ENCODE data around the gene STARD3.

The STARD3 gene

DNA sequence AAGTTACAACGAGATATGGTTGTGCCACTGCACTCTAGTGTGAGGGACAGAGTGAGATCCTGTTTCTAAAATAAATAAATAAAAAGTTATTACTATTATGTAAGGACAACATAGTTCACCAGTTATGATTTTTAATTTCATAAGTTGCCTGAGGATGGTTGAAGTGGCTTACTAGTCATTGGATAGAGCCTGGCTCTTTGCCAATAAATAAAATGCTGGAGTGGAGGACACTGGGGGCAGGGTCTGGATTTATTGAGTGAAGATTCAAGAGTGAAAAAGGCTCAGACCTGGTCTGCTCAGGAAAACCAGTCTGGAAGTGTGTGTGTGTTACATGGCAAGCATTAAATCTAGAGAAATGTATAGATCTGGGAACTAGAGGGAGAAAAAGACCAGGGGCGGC is 2.1 kb downstream of the STARD3 start:
- no peak for DNase-seq

DNA sequence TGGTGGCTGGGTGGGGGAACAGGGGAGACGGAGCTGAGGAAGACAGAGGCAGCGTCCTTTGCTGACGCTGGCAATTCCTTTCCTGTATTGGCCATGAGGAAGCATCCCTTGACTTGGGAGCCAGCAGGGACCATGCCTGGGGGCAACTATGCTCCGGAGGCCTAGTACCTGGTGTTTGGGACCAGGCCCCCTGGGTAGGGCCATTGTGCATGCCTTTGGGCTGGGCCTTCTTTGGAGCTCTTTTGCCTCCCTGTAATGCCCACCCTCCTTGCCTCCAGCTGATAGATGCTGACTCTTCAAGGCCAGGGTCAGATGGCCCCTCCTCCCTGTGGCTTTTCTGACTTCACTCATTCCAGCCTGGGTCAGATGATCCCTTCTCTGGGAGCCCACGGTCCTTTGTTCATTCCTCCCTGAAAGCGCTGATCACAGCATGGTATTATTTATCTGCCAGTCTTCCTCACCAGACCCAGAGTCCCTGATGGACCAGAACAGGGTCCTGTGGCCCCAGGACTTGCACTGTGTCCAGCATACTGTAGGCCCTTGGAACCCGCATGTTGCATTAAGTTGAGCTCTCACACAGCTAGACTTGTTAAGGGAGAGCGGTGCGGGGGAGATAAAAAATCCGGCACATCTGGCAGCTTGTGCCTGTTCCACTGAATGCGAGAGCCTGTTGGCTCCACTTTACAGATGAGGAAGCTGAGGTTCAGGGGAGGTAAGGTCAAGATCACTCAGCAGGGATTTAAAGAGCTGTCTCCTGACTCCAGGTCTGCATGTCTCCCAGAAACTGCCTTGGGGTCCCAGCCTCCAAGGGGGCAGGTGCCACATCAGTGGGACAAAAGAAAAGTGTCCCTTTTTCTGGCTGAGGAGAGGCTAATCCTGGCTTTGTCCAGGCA is 2.9 kb downstream of the STARD3 start:
- no peak for DNase-seq

DNA sequence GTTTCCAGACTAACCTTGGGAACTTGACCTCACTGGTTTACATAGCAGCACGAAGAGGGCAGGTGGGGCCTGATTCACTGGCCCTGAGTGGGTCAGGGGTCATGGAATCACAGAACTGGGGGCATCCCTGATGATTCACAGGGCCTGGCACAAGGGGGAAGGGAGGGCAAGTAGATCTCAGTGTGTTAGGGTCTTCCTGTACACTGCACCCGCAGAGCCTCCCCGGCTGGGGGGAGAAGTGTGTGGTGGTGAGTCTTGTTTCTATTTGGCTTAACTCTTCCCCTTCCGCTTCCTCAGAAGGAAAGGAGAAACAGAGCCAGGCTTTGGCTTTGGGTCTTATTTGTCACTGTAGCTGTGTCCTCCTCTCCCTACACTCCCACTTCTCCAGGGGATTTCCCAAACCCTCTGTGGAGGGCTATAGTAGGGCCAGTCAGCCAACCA is 3.7 kb downstream of the STARD3 start:
- DNase-seq = no peak

DNA sequence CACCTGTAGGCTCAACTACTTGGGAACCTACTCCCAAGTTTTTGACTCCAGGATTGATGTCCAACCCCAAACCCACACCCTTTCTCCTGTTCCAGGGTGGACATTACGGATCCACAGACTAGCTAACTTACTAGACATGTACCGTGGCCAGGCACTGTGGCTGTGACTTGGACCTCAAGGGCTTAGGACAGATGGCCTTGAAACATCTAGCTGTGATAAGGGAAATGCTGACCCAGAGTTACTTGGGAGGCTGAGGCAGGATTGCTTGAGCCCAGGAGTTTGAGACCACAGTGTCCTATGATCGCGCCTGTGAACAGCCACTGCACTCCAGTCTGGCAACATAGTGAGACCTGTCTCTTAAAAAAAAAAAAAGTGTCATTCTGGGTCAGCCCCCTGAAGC is 4.2 kb downstream of the STARD3 start:
- no peak for DNase-seq

DNA sequence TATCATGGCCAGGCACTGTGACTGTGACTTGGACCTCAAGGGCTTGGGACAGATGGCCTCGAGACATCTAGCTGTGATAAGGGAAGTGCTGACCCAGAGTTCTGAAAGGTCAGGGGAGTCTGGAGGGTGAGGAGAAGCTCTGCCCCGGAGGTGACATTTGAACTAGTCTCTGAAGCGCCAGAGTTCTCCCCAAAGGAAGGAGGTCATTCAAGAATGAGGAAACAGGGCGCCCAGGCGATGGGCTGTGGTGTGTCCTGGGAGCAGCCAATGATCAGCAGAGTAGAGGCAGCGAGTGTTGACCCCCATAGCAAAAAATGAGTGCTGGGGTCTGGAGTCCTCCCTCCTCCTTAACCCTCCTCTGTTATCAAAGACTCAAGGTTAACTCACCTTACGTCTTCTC is 4.9 kb downstream of the STARD3 start:
- no peak for DNase-seq

DNA sequence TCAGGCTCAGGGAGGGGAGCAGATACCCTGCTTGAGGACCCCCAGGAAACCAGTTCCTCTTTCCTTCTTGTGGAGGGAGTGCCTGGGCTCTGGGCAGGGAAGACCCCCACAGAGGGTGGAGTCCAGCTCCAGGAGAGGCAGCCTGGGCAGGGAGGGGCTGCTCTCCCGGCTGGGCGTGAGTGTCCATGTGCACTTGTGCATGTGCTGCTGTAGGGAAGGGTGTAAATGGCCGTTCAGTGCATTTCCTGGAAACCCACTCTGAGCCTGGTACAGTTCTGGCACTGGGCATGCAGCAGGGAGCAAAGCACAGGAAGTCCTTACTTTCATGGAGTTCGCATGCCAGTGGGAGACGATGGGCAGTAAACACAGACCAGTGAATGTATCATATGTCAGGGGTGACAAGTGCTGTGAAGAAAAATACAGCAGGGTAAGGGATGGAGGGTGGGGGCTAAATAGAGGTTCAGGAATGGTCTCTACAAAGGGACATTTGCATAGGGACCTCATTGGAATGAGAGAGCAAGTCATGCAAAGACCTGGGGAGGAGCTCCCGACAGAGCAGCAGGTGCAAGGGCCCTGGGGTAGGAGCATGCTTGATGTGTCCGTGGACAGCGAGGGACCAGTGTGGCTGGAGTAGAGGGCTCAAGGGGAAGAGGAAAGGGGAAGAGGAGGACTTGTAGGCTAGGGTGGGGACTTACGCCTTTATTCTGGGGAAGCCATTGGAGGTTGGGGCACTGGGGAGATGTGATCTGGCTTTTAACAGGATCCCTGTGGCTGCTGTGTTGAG is 5.5 kb downstream of the STARD3 start:
- no peak for DNase-seq

DNA sequence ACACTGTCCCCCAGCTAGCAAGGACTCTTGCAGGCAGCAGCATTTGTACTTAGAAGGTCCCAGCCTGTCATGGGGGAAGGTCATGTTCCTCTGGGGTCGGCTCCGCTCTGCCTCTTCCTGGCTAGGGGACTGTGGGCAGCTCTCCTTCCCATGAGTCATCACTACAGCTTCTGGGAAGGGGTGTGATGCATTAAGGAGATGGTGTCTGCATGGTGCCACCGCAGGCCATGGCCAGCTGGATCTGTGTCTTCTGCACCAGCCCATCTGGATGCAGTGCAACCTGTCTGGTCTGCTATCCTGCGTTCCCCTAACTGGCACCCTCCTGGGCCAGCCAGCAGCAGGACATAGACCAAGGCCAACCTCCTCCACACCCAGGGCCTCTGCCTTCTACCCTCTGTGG is 6.3 kb downstream of the STARD3 start:
- DNase-seq = no peak

DNA sequence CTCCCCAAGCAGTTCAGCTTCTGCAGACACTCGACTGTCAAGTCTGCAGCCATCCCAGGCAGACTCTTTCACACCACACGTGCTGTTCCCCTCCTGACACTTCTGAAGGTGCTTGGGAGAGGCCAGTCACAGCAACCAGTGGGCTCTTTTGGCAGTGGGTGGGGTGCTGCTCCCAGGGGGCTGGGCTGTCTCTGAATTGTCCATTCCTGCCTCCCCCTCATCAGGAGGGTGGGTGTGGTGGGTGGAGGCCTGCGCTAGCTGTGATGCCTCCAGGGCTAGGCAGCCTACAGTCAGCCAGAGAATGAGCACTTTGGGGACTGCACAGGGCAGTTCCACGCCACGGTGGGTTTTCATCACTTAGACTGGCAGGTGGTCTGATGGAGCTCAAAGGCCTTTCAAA is 10.3 kb downstream of the STARD3 start:
- DNase-seq = no peak

DNA sequence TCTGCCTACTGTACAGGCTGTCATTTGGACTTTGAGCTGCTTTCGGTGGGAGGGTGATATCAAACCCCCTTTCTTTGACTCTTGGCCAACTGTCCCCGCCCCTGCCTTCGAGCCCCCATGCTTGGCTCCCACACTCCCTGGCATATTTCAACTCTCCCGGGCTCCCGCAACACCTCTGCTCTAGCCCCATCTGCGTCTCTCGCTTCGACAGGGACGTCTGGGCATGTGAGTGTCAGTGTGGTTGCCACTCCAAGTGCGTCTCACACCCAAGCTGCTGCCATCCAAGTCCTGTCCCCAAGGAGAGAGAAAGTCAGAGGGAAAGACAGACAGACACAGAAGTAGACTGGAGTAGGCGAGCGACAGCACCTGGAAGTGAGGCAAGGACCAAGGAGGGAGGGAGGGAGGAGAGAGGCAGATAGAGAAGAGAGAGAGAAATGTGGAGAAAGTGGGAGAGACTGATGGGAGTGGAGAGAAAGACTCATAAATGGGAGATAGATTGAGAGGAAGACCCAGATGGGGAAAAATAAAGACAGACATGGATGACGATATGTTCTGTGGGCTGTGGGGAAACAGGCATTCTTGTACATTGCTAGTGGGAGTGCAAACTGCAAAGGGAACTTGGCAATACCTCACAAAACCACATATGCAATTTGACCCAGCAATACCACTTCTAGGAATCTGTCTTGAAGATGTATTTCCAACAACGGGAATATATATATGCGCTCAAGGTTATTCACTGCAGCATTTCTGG is 11.8 kb downstream of the STARD3 start:
- DNase-seq = no peak

DNA sequence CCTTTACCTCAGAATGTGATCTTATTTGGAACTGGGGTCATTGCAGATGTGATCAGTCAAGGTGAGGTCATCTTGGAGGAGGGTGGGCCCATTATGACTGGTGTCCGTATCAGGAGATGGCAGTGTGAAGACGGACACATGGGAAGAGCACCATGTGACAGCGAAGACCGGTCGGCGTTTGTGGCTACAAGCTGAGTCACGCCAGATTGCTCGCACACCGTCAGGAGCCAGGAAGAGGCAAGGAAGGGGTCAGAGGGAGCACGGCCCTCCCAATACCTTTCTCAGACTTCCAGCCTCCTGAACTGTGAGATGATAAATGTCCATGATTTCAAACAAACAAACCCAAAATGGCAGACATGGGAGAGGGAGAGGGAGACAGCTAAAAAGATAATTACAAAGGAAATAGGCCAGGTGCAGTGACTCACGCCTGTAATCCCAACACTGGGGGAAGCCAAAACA is 13.2 kb downstream of the STARD3 start:
- DNase-seq = no peak

DNA sequence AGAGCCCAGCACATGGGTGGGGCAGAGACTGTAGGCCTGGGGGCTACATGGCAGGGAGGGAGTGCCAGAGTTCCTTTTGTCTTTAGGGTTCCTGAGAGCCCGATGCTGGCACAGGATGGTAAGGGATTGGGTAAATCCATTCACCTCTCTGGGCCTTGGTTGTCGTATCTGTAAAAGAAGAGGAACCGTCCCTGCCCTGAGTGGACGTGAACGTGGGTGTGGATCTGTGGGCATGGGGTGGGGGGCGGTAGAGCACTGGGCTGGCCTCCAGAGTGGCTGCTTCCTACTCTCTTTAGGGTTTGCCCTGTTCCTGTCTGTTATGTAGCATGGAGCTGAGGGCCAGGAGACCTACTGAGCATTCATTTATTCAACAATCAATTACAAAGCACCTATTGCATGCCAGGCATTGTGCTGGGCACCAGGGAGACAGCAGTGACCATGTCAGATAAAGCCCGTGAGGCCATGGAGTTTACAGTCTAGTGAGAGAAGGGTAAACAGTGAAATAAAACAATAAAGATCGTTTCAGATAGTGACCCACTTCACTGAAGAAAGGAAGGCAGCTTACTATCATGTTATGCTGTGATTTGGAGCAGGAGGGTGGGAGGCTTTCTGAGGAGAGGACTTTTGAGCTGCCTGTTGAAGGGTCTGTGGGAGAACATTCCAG is 15.1 kb downstream of the STARD3 start:
- DNase-seq = no peak

DNA sequence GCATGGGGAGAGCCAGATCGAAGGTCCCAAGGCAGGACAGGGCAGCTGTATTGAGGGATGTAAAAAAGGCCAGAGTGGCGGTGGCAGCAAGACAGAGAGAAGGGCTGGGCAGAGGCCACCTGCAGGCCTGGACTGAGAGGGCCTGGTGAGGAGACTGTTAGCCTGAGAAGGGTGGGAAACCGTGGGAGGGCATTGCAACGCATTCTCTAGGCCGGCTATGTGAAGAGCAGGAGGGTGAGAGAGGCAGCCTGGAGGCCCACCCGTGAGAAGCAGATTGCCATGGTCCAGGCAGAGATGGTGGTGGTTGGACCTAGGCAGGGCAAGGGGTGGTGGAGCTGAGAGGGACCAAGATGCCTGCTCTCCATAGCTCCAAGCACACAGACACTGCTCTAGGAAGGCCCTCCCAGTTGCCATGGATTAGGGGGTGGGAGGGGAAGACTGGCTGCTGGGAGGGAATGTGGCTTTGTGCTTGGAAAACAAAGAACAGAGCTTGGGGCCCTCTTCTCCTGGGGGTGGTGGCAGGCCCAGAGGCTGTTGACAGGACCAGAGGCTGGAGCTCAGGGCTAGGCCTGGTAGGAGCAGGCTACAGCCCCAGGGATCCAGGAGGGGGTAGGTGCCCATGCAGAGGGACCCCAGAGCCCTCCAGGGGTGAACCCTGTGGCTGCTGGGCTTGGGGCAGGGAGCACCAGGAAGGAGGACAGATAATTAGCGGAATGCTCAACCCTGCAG is 15.8 kb downstream of the STARD3 start:
- no peak for DNase-seq

DNA sequence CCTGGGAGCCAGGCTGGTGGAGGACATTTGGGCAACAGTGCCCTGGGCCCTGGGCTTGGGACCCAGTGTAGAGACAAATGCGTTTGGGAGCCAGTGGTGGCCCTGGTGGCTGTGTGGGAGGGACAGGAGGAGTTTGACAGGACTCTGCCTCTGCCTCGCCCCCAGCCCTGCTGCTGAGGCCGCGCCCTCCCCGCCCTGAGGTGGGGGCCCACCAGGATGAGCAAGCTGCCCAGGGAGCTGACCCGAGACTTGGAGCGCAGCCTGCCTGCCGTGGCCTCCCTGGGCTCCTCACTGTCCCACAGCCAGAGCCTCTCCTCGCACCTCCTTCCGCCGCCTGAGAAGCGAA is 16.3 kb downstream of the STARD3 start:
- no peak for DNase-seq

DNA sequence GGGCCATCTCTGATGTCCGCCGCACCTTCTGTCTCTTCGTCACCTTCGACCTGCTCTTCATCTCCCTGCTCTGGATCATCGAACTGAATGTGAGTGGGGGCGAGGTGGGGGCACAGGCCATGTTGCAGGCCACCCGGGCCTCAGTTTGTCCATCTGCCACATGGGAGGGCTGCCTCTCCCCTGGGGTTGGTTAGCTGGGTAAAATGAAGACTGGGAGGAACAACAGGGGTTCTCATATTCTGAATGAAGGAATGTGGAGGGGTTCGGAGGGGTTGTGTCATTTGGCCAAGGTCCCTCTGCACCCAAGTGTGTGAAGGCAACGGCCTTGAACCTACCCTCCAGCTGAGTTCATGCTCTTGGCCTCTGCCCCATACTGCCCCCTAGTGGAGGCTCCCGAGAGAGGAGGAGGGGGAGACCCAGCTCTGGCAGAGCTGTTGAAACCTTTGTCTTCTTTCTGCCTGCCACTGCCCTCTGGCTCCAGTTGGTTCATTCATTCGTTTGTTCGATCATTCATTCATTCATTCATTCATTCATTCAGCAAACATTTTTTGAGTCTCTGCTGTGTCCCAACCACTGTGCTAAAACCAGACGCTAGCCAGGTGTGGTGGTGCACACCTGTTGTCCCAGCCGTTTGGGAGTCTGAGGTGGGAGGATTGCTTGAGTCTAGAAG is 16.9 kb downstream of the STARD3 start:
- peak; percentile 76 to 79 for DNase-seq

DNA sequence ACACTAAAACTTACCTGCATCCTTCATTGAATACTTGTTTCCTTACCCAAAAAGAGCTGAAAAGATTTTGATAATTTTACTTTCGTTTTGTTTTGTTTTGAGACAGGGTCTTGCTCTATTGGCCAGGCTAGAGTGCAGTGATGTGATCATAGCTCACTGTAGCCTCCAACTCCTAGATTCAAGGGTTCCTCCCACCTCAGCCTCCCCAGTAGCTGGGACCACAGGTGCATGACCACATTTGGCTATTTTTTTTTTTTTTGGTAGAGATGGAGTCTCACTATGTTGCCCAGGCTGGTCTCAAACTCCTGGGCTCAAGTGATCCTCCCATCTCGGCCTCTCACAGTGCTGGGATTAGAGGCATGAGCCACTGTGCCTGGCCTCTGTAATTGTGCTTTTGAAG is 18.2 kb downstream of the STARD3 start:
- no peak for DNase-seq

DNA sequence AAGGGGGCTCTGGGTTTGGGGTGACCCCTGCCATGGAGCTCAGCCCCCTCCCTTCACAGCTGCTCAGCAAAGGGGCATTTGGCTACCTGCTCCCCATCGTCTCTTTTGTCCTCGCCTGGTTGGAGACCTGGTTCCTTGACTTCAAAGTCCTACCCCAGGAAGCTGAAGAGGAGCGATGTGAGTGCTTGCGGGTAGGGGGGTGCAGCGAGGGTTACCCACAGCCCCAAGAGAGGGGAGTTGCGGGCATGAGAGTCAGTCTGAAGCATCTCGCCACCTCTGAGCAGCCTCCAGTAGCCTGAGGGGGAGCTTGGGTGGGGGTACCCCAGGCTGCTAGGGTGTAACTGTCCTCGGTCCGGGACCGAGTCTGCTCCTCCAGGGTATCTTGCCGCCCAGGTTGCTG is 21.4 kb downstream of the STARD3 start:
- DNase-seq = no peak

DNA sequence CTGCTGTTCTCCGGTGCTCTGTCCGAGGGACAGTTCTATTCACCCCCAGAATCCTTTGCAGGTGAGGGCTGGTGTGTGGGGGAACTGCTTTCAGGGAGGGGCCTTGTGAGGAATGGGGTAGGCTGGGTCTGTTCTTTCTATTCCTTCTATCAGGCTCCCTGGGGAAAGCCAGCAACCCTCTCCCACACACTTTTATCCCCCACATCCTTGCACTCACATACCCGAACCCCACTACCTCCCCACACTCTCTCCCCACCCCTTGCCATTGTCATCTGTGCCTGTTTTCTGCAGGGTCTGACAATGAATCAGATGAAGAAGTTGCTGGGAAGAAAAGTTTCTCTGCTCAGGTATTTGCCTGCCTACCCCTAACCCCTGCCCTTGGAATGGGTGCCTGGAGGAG is 21.8 kb downstream of the STARD3 start:
- DNase-seq = no peak

DNA sequence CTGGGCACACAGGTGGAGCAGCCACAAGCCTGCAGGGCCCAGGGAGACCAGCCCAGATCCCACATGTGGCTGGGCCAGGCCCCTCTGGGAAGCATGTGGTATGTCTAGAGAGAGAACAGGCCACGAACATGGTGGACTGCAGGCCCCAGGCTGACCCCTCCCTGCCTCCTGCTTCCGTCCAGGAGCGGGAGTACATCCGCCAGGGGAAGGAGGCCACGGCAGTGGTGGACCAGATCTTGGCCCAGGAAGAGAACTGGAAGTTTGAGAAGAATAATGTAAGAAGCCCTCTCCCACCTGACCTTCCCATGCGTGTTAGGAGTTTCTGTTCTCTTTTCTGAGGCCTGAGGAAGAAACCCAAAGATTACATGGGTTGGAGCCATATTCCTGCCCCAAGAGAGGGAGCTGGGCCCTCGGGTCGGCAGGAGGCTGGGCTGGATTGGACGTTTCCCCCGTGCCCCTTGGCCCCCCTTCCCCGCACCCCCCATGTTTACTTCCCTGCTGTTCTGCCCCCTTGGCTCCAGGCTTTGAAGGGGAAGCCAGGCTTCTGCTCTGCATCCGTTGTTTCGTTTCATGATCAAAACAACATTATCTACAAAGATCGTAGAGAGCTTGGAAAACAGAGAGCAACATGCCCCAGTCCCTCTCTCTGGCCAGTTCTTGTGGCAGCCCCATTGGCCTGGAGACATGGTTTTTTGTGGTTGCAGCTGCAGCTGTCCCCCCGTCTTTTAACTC is 22.5 kb downstream of the STARD3 start:
- DNase-seq = no peak

DNA sequence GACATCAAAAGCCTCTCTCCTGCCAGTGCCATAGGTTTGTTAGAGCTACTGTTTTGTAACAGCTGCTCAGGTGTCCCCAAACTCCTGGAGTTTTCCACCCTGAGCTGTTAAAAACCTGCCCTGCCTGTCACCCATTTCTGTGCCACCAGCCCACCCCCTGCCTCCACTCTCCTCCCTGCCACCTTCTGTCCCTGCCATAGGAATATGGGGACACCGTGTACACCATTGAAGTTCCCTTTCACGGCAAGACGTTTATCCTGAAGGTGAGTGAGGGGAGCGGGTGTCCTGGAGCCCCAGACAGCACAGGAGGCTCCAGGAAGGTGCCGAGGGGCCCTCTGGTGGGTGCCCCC is 23.0 kb downstream of the STARD3 start:
- no peak for DNase-seq

DNA sequence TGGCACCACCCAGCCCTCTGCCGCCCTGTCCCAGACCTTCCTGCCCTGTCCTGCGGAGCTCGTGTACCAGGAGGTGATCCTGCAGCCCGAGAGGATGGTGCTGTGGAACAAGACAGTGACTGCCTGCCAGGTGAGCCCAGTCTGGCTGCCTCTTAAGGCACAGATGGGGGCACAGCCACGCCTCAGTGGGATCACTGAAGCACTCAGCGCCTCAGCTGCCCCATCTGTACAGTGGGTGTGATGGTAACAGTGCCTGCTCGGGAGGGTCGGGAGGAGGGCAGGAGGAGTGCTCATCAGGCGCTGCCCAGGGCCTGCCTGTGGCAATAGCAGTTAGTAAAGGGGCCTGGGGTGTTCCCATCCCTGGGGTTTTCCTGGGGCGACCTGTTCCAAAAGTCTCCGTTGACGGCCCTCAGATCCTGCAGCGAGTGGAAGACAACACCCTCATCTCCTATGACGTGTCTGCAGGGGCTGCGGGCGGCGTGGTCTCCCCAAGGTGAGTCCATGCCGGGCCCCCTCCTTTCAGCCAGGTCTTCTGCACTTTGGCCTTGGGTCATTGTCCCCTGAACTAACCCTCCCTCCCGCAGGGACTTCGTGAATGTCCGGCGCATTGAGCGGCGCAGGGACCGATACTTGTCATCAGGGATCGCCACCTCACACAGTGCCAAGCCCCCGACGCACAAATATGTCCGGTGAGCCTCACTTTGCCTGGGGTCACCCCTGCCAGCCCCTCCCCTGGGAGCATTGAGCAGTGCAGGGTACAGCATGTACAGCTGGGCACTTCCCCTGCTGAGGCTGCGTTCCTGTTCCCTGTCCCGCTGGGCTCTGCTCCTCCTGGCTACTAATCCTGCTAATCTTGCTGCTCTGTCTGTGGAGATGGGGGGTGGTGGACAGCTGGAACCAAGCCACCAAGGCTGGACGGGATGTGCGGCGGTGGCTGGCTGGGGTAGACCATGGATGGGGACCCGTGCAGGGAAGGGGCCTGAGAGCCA is 23.7 kb downstream of the STARD3 start:
- no peak for DNase-seq
